GM23248 (cell line): ENCODE measurements around the gene KATNA1. TPM values are rescaled to one million over a fixed set of nuclear protein-coding genes. Genes with fewer than 3 reads are reported as not detected.

Source experiments
- DNase-seq: peaks from one replicate; pipeline ENCODE4 v3.0.0-alpha.2; 2015
- H2AFZ ChIP-seq: fragments of 200-600 bp; sonication (generic); 2 replicates; pipeline ENCODE4 v1.6.1; 2016; ENCODE audit warnings: antibody characterized with exemption
- H3F3A ChIP-seq: fragments of 200-600 bp; sonication (generic); 2 replicates; pipeline ENCODE4 v1.6.1; 2016; ENCODE audit warnings: mild to moderate bottlenecking, antibody characterized with exemption, mixed run types; ENCODE audit not compliant: insufficient read depth
- H3K27ac ChIP-seq: fragments of 200-600 bp; sonication (generic); 2 replicates; pipeline ENCODE4 v1.5.1; 2016; ENCODE audit warnings: mild to moderate bottlenecking
- H3K27me3 ChIP-seq: fragments of 200-600 bp; sonication (generic); replicated peaks from 2 replicates; pipeline ENCODE4 v1.6.1; 2016; ENCODE audit warnings: mild to moderate bottlenecking; ENCODE audit not compliant: insufficient read depth
- H3K36me3 ChIP-seq: fragments of 200-600 bp; sonication (generic); 2 replicates; pipeline ENCODE4 v1.6.1; 2016; ENCODE audit warnings: low read depth, mild to moderate bottlenecking
- H3K4me1 ChIP-seq: fragments of 200-600 bp; sonication (generic); 2 replicates; pipeline ENCODE4 v1.6.1; 2016; ENCODE audit warnings: mild to moderate bottlenecking; ENCODE audit not compliant: insufficient read depth
- H3K4me2 ChIP-seq: fragments of 200-600 bp; sonication (generic); one replicate; pipeline ENCODE4 v1.6.1; 2016; ENCODE audit warnings: mild to moderate bottlenecking; ENCODE audit not compliant: unreplicated experiment
- H3K4me3 ChIP-seq: fragments of 200-600 bp; sonication (generic); 2 replicates; pipeline ENCODE4 v1.5.1; 2016; ENCODE audit warnings: mild to moderate bottlenecking
- H3K79me2 ChIP-seq: fragments of 200-600 bp; sonication (generic); 2 replicates; pipeline ENCODE4 v1.6.1; 2016; ENCODE audit warnings: mild to moderate bottlenecking; ENCODE audit not compliant: insufficient read depth
- H3K9ac ChIP-seq: fragments of 200-600 bp; sonication (generic); 2 replicates; pipeline ENCODE4 v1.6.1; 2016; ENCODE audit warnings: mild to moderate bottlenecking
- H3K9me2 ChIP-seq: fragments of 200-600 bp; sonication (generic); 2 replicates; pipeline ENCODE4 v1.6.1; 2016; ENCODE audit warnings: mixed run types, mild to moderate bottlenecking, moderate library complexity; ENCODE audit not compliant: insufficient read depth
- H3K9me3 ChIP-seq: fragments of 200-600 bp; sonication (generic); one replicate; pipeline ENCODE4 v1.6.1; 2017; ENCODE audit warnings: low read depth
- H4K20me1 ChIP-seq: fragments of 200-600 bp; sonication (generic); 2 replicates; pipeline ENCODE4 v1.6.0; 2016; ENCODE audit not compliant: insufficient read depth
- EZH2 ChIP-seq: fragments of 200-600 bp; sonication (generic); IDR thresholded peaks from 2 replicates; pipeline ENCODE4 v1.6.1; 2018; ENCODE audit warnings: antibody characterized with exemption, mild to moderate bottlenecking; ENCODE audit not compliant: insufficient read depth, poor library complexity, severe bottlenecking
- EZH2phosphoT487 ChIP-seq: fragments of 200-600 bp; sonication (generic); IDR thresholded peaks from 2 replicates; pipeline ENCODE4 v1.6.1; 2018; ENCODE audit warnings: antibody characterized with exemption, moderate library complexity, mild to moderate bottlenecking, low read depth; ENCODE audit not compliant: insufficient read depth
- WGBS, 2 experiments: methylation state at CpG; one replicate each; pipeline ENCODE4 v1.1.6; 2015 to 2017; ENCODE audit warnings: low lambda C conversion rate in 2 of 2, low coverage in 1 of 2; ENCODE audit errors: missing lambda C conversion rate in 2 of 2; 5-methylcytosine and 5-hydroxymethylcytosine counted together
- in situ Hi-C: fragments of 300-500 bp; cut with MboI; formaldehyde crosslinking; loops from 2 replicates; pipeline ENCODE4 v1.15.0; 2020
- polyA plus RNA-seq: library from polyadenylated mRNA; unstranded; fragments of >200 nt; fragmentation: Nextera tagmentation; extraction: Ambion mirVana; gene quantifications from 2 replicates; pipeline ENCODE4 v1.2.1, GENCODE V29; 2016
- total RNA-seq: library from RNA; depleted of rRNA; stranded (reverse); fragments of >200 nt; shearing (Covaris generic); gene quantifications from 2 replicates; pipeline ENCODE4 v1.2.3, GENCODE V29; 2014

KATNA1 gene
- total and polyA plus RNA-seq, 2 experiments from 2014 or later: 27.1 to 30.9 TPM

DNA sequence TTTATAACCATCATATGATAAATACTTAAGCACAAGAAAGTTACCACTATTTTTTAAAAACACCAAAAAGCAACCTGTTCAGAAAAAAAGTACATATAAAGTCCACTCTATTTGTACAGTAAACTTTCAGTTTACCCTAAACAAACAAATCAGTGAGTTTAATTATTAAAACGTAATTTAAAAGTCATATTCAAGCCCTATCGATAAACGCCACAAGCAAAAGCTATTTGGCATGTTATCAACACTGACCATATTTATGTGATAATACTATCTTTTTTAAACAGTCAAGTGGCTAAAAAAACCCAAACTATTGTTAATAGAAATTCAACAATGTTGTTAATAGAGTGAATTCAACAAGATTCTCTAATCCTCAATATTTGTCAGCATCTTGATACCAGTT, 1.9 kb downstream of the KATNA1 start:
- no peak for DNase-seq
- H3K4me2 ChIP-seq: peak overlapping the region; percentile 94
- no peaks in the 10 kb centered on the region for H3K9me3 ChIP-seq
- H3K9me2 ChIP-seq: no peaks in the 10 kb centered on the region
- H3K79me2 ChIP-seq: peaks cover 65% of the 10 kb centered on the region
- H3F3A ChIP-seq: peaks cover 34% of the 10 kb centered on the region
- H4K20me1 ChIP-seq: no peaks in the 10 kb centered on the region
- peaks cover 26% of the 10 kb centered on the region for H3K4me1 ChIP-seq
- no peaks in the 10 kb centered on the region for H3K27me3 ChIP-seq
- H3K36me3 ChIP-seq: no peaks in the 10 kb centered on the region
- no peak for TF ChIP-seq EZH2
- no peak for TF ChIP-seq EZH2phosphoT487
- peak overlapping the region; percentile 97 for H3K4me3 ChIP-seq
- peak overlapping the region; percentile 58 for H3K27ac ChIP-seq
- H2AFZ ChIP-seq: peak overlapping the region; percentile 98
- in situ Hi-C loops: no loop called here
- peak overlapping the region; percentile 87 for H3K9ac ChIP-seq
- WGBS, 2 experiments: 52 to 53% methylated on average over 3 of the region's 3 CpGs

- Histone ChIP-seq H4K20me1 (no peaks in the 10 kb centered on the region), H3K27ac (peak overlapping the region; percentile 83), H3K36me3 (no peaks in the 10 kb centered on the region), H3K4me1 (peaks cover 26% of the 10 kb centered on the region), H2AFZ (no peak overlapping the region), H3K9me2 (no peaks in the 10 kb centered on the region), H3K79me2 (peaks cover 97% of the 10 kb centered on the region), H3K9me3 (no peaks in the 10 kb centered on the region), H3F3A (peaks cover 31% of the 10 kb centered on the region), H3K4me2 (no peak overlapping the region), H3K4me3 (no peak overlapping the region), H3K9ac (peak overlapping the region; percentile 47; the same call in 1 of the 2 replicates), H3K27me3 (no peaks in the 10 kb centered on the region)
- TF ChIP-seq EZH2 (no peak), EZH2phosphoT487 (no peak)
- WGBS, 2 experiments: 100% methylated on average over 1 of the region's 1 CpG
- in situ Hi-C loops: no loop called here
- peak; percentile 81 for DNase-seq
Measured at GRCh38 chr6:149642829-149643580, 5.5 kb downstream of the KATNA1 start.

DNA sequence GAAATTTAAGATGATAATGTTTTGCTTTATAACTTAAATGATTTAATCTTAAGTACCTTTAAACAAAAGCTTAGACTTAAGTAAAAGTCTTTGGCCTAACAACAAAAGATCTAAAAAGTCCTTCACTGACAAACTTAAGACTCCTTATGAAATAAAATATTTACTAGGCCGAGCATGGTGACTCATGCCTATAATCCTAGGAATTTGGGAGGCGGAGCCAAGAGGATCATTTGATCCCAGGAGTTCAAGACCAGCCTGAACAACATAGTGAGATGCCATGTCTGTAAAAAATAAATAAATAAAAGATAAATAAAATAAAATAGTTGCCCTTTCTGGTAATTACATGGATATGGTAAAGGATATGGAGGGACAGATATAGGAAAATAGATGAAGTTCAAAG, 12.4 kb downstream of the KATNA1 start:
- Histone ChIP-seq H3K4me2 (no peak overlapping the region), H3K9ac (no peak overlapping the region), H3K4me3 (no peak overlapping the region), H4K20me1 (no peaks in the 10 kb centered on the region), H3K79me2 (peaks cover 62% of the 10 kb centered on the region), H3K9me3 (no peaks in the 10 kb centered on the region), H3K27me3 (no peaks in the 10 kb centered on the region), H2AFZ (no peak overlapping the region), H3K4me1 (no peaks in the 10 kb centered on the region), H3F3A (no peaks in the 10 kb centered on the region), H3K27ac (no peak overlapping the region), H3K9me2 (no peaks in the 10 kb centered on the region), H3K36me3 (peaks cover 11% of the 10 kb centered on the region; the same call in 1 of the 2 replicates)
- in situ Hi-C loops: no loop called here
- TF ChIP-seq EZH2: no peak
- TF ChIP-seq EZH2phosphoT487: no peak
- peak; percentile 68 for DNase-seq
- WGBS, 2 experiments: 53 to 57% methylated on average over 2 of the region's 2 CpGs

- no peaks in the 10 kb centered on the region for H3K9me2 ChIP-seq
- in situ Hi-C loops: no loop called here
- H3F3A ChIP-seq: no peaks in the 10 kb centered on the region
- no peaks in the 10 kb centered on the region for H3K9me3 ChIP-seq
- no peaks in the 10 kb centered on the region for H4K20me1 ChIP-seq
- no peak for TF ChIP-seq EZH2phosphoT487
- no peak for TF ChIP-seq EZH2
- no peak overlapping the region for H3K9ac ChIP-seq
- WGBS, 2 experiments: 94 to 100% methylated on average over 1 of the region's 1 CpG
- H3K79me2 ChIP-seq: peaks cover 44% of the 10 kb centered on the region
- peaks cover 19% of the 10 kb centered on the region; the same call in 1 of the 2 replicates for H3K36me3 ChIP-seq
- H3K4me1 ChIP-seq: no peaks in the 10 kb centered on the region
- no peak for DNase-seq
- no peak overlapping the region for H2AFZ ChIP-seq
- no peaks in the 10 kb centered on the region for H3K27me3 ChIP-seq
- no peak overlapping the region for H3K4me3 ChIP-seq
- no peak overlapping the region for H3K27ac ChIP-seq
- H3K4me2 ChIP-seq: no peak overlapping the region
Measured at GRCh38 chr6:149634315-149634714, 14.2 kb downstream of the KATNA1 start.
